Activated CD8-positive, alpha-beta memory T cell treated with anti-CD3 and anti-CD28 coated beads, Interleukin-2, amount 50 U/mL, for 24 hours (primary cell): ENCODE results near the gene ADH1B.
"Not testable (repeated sequence)": the region's sequence is repeated elsewhere in the genome, so short reads cannot be mapped to it uniquely, and the experiment has no call there.

Experiments
- DNase-seq: peaks from one replicate; pipeline ENCODE4 v3.0.0-alpha.2; 2020; ENCODE audit errors: extremely low read depth

Gene ADH1B

DNA sequence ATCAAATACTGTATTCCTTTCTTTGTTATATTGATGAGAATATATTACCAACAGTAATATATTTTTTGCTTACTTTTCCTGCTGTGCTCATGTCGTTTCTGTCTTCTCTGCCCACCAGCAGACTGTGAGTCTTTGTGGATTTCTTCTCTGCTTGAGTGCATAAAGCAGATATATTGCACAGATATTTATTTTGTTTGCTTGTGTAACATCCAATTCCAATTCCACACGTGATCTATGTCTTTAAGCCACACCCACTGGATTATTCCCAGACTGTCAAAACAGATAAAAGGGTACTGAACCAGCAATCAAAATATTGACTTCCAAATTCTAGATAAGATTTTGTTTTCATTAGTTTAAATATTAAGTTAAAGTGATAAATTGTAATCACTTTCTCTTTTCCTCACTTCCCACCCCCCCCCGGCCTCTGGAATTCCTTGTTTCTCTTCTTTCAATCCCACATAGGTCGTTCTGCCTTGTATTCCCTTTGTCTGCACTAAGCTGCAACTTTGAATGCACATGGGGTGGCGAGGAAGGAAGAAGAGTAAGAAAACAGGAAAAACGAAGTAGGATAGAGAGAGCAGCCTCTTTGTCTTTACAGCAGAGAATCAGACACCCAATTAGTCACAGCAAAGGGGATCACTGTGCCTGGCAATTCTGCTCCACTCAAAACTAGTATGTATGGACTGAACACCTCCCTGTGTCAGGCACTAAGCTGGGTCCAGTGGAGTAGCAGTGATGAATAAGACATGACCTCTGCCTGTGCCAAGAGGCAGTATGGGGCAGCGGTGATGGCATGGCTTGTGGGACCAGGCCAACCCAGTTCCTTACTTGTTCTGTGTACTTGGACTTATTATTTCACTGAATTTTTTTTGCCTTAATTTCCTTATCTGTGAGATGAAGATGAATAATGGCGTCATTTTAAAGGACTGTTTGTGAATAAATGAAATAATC is at the start of gene ADH1B:
Gene ADH1B, minus strand, starts transcription at position 161 of the 951 bp plus-strand sequence. Its CDS starts 70 bp downstream, at position 91.
- no peak for DNase-seq

DNA sequence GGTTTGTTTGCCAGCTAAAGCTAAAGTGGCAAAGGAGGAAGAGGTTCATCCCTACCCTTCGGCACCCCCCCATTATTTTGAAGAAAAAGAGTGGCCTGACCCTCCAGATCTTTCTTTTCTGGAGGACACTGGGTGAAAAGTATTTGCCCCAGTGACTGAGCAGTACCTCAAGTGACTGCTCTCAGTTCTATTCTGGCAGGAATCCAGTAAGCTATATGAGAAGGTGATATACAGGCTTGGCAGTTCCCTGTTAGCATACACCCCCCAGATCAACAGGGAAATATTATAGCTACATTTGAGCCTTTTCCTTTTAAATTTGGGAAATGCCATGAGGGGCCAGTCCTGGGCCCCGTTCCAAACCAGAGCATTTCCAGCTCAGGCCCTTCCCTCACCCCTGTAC is 46.6 kb upstream of the ADH1B start:
- DNase-seq, result not testable (repeated sequence)

DNA sequence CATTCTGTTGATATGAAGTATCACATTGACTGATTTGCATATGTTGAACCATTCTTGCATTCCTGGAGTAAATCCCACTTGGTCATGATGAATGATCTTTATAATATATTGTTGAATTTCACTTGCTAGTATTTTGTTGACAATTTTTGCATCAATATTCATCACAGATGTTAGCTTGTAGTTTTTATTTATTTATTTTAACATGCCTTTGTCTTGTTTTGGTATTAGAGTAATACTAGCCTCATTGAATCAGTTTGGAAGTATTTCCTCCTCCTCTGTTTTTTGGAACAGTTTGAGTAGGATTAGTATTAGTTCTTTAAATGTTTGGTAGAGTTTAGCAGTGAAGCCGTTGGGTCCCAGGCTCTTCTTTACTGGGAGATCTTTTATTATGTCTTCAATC is 45.3 kb upstream of the ADH1B start:
- no peak for DNase-seq

DNA sequence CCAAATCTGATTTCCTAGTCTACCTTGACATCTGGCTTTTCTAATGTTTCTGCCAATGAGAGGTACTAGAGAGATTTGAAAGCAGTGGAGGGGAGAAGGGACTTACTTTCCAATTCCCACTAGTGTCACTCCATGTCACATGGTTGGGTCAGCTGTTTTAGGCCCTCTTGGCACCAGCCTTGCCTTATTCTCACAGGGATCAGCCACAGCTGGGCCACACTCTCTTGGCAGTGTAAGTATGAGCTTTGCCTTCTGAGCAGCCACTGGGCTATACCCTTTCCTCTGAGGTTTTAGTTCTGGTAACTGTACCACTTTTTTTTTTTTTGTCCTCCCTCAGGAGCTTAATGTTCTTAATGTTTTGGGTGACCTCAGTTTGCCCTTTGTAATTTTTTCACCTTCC is 41.6 kb upstream of the ADH1B start:
- no peak for DNase-seq

DNA sequence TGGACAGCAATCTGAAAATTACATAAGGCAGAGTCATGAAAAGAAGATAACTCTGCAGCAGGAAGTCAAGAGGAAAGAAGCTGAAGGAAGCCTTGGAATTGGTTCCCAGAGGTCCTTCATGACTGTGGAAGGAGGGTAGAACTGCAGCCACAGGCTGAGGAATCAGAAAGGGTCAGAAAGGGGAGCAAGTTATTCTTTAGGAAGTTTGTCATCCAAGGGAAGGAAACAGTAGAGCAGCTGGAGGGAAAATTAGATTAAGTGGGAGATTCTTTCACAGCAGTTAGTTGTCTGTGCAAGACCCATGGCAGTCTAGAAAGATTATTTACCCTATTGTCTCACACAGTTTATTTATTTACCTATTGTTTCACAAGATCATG is 40.7 kb upstream of the ADH1B start:
- no peak for DNase-seq

DNA sequence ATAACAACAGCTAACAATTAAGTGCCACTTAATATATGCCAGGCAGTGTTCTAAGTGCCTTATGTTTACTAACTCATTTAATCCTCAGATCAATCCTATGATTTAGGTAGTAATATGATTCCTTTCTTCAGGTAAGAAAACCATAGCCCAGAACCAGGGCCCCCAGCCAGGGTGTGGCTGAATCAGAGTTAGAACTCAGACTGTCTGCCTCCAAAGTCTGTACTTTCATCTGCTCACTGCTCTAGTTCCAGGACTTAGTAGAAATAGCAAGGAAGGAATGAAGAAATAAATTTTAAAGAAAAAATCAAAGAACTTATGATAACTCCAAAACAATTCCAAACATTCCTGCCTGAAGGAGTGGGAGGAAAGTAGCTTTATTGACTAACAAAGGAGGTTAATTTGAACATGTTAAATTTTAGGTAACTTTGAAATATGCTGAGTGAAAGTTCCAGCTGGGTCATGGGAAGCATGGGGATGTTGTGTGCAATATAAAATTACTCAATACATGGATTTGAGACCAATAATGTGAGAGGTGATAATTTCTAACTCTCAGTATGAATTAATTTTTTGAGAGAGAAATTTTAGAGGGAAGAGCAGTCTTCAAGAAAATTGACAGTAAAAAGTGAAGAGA is 40.2 kb upstream of the ADH1B start:
- no peak for DNase-seq

DNA sequence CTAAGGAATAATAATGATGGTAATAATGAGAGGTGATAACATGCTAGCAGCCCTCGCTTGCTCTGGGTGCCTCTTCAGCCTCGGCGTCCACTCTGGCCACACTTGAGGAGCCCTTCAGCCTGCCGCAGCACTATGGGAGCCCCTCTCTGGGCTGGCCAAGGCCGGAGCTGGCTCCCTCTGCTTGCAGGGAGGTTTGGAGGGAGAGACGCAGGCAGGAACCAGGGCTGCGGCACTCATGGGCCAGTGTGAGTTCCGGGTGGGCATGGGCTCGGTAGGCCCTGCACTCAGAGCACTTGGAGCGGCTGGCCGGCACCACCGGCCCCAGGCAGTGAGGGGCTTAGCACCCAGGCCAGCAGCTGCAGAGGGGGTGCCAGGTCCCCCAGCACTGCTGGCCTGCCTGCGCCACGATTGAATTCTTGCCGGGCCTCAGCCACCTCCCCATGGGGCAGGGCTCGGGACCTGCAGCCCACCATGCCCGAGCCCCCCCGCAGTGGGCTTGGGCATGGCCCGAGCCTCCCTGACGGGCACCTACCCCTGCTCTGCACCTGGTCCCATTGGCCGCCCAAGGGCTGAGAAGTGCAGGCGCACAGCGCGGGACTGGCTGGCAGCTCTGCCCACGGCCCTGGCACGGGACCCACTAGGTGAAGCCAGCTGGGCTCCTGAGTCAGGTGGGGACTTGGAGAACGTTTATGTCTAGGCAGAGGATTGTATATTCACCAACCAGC is 38.4 kb upstream of the ADH1B start:
- no peak for DNase-seq

DNA sequence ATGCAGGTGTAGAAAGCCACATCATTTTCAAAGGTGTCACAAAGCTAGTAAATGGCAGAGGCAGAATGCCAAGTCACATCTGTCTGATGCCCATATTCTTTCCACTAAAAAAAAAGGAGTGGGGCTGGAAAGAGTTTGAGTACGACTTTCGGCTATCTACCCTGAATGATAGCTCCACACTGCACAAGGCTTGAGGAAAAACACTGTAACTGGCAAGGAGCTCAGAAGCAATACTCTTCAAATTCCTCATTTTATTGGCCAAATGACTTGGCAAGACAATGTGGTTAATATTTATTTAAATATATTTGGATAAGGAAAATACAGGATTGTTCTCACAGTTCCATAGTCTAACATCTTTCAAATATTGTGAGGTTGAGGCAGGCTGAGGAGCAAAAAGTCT is 36.7 kb upstream of the ADH1B start:
- DNase-seq, result no peak

DNA sequence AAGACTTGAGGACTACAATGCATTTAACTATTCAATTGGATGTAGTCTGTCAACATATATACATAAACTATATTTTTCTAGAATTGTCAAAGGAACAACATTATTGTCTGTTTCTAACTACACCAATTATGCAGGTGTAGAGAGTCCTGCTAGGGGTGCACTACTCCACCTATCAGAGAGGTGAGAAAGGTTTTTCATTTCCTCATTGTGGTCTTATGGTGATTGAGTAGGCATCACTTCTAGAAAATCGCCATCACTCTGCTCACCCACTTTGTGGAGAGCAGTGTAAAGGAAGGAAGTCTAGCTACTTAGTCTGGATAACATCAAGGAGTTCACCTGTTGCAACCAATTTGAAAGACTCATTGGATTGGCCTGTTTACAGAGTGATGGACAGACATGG is 35.8 kb upstream of the ADH1B start:
- DNase-seq, result no peak

DNA sequence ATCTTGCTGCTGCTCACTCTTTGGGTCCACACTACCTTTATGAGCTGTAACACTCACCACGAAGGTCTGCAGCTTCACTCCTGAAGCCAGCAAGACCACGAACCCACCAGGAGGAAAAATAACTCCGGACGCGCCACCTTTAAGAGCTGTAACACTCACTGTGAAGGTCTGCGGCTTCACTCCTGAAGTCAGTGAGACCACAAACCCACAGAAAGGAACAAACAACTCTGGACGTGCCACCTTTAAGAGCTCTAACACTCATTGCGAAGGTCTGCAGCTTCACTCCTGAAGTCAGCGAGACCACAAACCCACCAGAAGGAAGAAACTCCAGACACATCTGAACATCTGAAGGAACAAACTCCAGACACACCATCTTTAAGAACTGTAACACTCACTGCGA is 34.9 kb upstream of the ADH1B start:
- DNase-seq, result not testable (repeated sequence)

DNA sequence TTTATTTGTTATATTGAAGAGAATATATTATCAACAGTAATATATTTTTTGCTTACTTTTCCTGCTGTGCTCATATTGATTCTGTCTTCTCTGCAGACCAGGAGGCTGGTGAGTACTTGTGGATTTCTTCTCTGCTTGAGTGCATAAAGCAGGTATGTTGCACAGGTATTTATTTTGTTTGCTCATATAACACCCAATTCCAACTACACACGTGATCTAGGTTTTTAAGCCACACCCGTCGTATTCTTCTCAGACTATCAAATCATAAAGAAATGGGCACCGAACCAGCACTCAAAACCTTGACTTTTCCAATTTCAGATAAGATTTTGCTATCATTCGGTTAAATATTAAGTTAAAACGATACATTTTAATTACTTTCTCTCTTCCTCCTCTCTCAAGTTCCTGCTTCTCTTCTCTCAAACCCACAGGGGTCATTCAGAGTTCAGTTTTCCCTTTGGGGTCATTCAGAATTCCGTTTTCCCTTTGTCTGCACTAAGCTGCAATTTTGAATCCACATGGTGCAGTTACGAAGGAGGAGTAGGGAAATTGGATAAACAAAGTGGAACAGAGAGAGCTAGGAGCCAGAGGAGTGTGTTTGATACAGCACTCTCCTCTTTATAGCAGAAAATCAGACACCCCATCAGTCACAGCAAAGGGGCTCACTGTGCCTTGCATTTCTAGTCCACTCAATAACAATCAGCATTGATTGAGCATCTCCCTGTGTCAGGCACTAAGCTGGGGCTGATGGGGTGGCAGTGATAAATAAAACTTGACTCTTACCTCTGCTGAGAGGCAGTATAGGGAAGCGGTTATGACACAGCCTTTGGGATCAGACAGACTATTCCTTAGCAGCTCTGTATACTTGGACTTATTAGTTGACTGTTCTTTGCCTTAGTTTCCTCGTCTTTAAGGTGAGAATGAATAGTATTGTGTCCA is 31.7 kb upstream of the ADH1B start, which contains the start of gene ADH1C:
Gene ADH1C, minus strand, starts transcription at position 145 of the 936 bp plus-strand sequence. Its CDS starts 71 bp downstream, at position 74.
- DNase-seq, result no peak

DNA sequence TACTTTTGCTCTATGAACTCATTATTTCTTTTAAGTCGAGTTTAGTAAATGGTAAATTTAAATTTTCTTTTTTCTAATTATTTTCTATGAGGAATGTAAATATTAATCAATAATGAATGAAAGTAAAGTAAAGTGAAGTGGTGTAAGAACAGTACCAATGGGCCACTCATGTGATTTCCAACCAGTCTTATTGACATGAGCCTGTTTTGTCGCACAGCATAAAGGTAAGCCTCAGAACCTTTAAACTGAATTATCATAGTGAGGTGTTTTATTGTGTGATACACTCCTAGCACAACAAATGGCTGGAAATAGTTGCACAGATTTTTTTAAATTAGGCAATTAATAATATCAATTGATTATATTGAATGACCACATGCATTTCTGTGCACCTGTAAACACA is 30.3 kb upstream of the ADH1B start:
- DNase-seq, result no peak

DNA sequence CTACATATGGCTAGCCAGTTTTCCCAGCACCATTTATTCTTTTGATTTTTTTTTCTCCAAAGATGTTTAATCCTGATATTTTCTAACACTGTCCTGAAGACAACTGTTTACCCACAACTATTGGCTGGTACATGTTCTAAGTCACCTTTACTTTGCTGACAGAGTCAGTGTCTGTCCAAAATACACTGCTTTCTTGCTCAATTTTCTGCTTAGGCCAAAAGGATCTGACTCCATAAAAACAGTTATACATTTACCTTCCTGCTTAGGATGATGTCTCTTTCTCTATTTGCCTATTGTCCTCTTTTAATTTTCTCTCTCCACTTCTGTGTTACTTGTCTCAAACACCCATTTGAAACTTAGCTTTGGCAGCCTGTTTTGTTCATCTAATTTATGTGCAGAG is 28.1 kb upstream of the ADH1B start:
- no peak for DNase-seq

DNA sequence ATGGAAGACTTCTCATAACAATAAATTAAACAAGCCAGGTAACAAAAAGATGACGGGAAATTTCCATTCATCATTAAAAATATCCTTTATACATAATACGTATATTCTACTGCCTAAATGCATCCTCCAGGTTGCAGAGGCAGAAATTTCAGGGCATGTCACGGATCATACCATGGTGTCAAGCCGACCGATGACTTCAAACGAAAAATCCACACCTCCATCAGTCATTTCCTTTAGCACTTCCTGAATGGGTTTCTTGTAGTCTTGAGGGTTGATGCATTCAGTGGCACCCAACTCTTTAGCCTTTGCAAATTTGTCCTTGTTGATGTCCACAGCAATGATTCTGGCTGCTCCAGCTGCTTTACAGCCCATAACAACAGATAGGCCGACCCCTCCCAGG is 21.4 kb upstream of the ADH1B start:
- DNase-seq, result not testable (repeated sequence)

DNA sequence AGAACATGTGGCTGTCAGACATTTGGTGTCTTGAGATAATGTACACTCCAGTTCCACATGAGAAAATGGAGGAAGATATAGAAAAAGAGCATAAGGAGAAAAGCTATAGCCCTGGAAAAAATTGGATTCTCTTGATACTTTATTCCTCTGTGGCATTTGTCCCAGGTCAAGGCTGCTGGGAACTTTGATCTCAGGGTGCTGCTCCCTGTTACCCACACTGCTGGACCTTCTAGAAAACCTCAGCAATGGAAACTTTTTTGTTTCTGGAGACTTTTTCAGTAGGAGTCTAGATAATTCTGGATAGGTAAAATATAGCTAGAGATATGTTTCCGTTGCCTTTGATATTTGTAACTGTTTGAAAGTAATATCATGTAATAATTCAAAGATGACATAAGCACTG is 20.2 kb upstream of the ADH1B start:
- no peak for DNase-seq

DNA sequence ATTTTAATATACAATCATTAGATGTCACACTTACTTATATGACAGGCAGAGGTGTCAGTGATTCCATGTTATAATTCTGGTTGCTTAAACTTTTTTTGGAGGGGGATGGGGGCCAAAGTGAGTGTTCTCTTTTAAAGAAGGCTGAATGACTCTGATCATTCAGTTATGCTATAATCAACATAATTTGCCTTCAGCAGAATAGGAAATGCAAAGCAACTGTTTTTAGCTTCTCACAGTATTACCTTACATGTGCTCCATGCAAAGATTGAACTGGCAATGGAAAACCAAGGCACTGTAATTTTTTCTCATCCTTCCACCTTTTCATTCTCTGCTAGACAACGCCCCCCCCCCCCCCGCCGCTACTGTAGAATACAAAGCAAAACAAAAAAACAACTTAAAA is 18.0 kb upstream of the ADH1B start:
- no peak for DNase-seq

DNA sequence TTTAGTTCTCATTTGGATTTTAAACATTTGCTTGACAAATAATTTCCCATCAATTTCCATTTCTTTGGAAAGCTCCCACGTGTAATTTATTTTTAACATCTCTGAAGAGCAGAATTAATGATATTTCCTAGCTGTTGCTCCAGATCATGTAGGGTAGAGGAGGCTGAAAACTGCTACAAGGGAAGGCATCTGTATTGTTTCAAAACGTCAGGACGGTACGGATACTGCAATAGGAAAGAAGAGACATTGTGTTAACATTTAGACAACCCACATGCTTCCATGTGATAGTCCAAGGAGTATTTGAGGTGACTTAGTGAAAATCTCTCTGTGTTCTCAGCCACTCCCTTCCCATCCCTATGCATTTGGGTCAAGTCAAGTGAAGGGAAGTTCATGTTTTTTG is 15.4 kb upstream of the ADH1B start:
- no peak for DNase-seq

DNA sequence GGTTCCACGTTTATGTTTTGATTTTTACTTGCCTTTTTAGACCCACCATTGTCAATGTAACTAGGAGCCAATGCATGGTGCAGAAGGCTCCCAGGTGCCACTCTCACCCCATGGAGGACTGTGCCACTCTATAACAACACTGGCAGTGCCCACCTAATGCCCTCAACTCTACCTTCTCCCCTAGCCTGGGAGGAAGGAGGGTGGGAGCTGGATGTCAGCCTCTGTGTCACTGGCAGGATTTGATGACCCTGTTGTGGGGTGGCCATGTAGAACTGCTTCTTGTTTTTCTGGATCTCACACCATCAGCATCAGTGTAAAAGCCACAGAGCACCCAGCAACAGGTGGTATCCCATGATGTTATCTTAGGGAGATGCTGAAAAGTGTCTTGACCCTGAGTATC is 13.7 kb upstream of the ADH1B start:
- DNase-seq, result no peak

DNA sequence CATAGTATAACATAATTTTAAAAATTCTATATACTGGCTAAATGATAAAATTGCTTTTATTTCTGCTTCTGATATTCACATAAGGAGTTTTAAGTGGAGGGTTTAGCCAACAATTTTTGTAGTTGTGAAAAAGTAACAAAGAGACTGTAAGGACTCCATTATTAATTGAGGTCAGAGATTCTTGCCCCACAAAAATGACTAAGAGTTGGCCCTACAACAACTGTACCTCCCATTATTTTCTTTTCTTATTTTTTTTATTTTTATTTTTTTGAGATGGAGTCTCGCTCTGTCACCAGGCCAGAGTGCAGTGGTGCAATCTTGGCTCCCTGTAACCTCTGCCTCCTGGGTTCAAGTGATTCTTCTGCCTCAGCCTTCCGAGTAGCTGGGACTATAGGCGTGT is 9.4 kb upstream of the ADH1B start:
- no peak for DNase-seq

DNA sequence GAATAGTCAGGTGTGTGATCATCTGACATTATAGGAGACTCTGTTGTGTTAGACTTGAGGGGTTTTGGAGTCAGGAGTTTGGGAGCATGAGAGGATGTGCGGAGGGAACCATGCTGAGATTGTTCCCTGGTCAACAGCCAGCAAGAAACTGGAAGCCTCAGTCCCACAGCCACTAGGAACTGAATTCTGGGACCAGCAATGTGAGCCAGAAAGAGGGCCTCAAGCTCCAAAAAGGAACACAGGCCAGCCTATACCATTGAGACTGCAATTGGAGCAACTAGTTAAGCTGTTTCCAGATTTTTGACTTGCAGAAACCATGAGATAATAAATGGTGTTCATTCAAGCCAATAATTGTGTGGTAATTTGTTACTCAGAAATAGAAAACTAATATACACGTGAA is 8.7 kb upstream of the ADH1B start:
- DNase-seq, result no peak

DNA sequence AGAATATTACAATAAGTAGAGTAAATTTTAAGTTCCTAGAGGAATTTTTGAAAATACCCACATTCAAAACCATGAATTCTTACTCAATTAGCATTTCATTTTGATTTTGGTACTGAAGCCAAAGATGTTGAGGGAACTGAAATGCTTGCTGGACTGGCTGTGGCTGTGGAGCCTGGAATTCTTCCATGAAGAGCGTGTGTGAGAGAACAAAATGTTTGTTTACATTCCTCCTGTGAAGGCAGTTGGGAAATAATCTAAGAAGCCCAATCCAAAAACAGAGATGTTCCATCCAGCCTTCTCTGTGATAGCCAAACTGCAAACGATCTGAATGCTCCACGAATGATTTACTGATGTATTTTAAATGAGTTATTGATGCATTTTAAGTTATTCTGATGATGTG is 3.8 kb upstream of the ADH1B start:
- no peak for DNase-seq
